K562 (cell line): Measurements from ENCODE around the gene FGF9.

Experiments used
- CHD4 ChIP-seq: fragments of 200-600 bp; sonication (generic); IDR thresholded peaks from 3 replicates; pipeline ENCODE4 v1.6.1; 2012; ENCODE audit warnings: low read depth, mild to moderate bottlenecking, mixed read lengths, low read length, inconsistent platforms; ENCODE audit not compliant: insufficient read depth, insufficient replicate concordance, poor library complexity, severe bottlenecking
- ELF2 ChIP-seq: fragments of 250-450 bp; sonication (Bioruptor Pico); IDR thresholded peaks from 2 replicates; pipeline ENCODE4 v1.5.0; 2021; ENCODE audit warnings: mild to moderate bottlenecking
- NFATC3 ChIP-seq: fragments of 450-650 bp; IDR thresholded peaks from 2 replicates; pipeline ENCODE4 v1.6.1; 2017; ENCODE audit warnings: mild to moderate bottlenecking
- NR2C2 ChIP-seq, 2 experiments: fragments of 200-800 bp in 1 of 2; sonication (Bioruptor generic) in 1 of 2; sonication (generic) in 1 of 2; formaldehyde crosslinking in 1 of 2; IDR thresholded peaks; 2 replicates each; pipeline versions ENCODE4 v1.6.1 to v1.8.0; 2016 to 2022; ENCODE audit warnings: mild to moderate bottlenecking in 1 of 2, missing compliant biosample characterization in 1 of 2, missing genetic modification characterization in 1 of 2, missing genetic modification reagents in 1 of 2
- ZFX ChIP-seq: sonication (generic); formaldehyde crosslinking; IDR thresholded peaks from 2 replicates; pipeline ENCODE4 v1.8.0; 2022; ENCODE audit warnings: mild to moderate bottlenecking, missing genetic modification reagents, moderate library complexity
- ZNF76 ChIP-seq: fragments of 250-450 bp; sonication (Bioruptor Pico); IDR thresholded peaks from 2 replicates; pipeline ENCODE4 v1.4.0; 2020; ENCODE audit warnings: mild to moderate bottlenecking, moderate library complexity, borderline replicate concordance

DNA sequence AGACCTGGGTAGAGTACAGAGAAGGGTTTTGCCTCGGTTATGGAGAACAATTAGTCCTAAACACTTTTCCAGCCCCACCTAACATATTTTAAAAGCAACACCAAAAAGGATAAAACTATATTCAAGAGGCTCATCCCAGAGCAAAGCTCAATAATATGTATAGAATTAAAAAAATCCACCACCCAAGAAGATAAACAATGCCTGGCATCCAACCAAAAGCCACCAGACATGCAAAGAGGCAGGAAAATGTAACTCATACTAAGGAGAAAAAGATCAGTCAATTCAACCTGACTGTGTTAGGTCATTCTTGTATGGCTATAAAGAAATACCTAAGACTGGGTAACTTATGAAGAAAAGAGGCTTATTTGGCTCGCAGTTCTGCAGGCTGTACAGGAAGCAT lies 39.3 kb downstream of the FGF9 start:
- TF ChIP-seq NFATC3: no peak
- no peak for TF ChIP-seq ZNF76 (CRISPR knock-in tag)
- TF ChIP-seq NR2C2 (CRISPR knock-in tag; IDR thresholded peaks at IDR 0.05): no peak
- TF ChIP-seq NR2C2 (tag; IDR thresholded peaks at IDR 0.05): no peak
- no peak for TF ChIP-seq ELF2 (CRISPR knock-in tag)
- TF ChIP-seq ZFX (CRISPR knock-in tag): no peak
- TF ChIP-seq CHD4: no peak
